IMR-90 (cell line): ENCODE results near the gene PCDH12. TPM values are rescaled to one million over a fixed set of nuclear protein-coding genes. Genes with fewer than 3 reads are reported as not detected.
A peak's percentile ranks its signal among the peaks of the same experiment; 100 is the strongest.

Experiments used
- ATAC-seq: fragments of 200-7000 bp; cut with Tn5 transposase; 2 replicates; pipeline ENCODE4 v1.9.1; 2020; ENCODE audit warnings: low read depth, mild to moderate bottlenecking, moderate library complexity
- BruUV-seq: library from RNA; stranded (reverse); fragments of 400-500 nt; replicated peaks from 2 replicates; lab custom pipeline; 2021; lab: Mats Ljungman, UMichigan
- CTCF ChIA-PET: fragments of 300-600 bp; formaldehyde crosslinking; extraction: SDS; loops from one replicate; lab custom pipeline; 2021; ENCODE audit warnings: antibody characterized with exemption; lab: Yijun Ruan, JAX
- POLR2A ChIA-PET: fragments of 300-600 bp; sonication (Branson Sonifier 250); formaldehyde crosslinking; loops from one replicate; lab custom pipeline; 2022; ENCODE audit warnings: antibody characterized with exemption; ENCODE audit not compliant: unreplicated experiment; lab: Charles Lee
- DNase-seq: peaks from one replicate; pipeline ENCODE4 v3.0.0; 2013
- H2AFZ ChIP-seq: replicated peaks from 2 replicates; pipeline ENCODE3; 2013; ENCODE audit warnings: low read length, mild to moderate bottlenecking; ENCODE audit not compliant: poor library complexity
- H2AK5ac ChIP-seq: 2 replicates; pipeline ENCODE4 v1.6.1; 2013; ENCODE audit warnings: low read depth, low read length, inconsistent platforms
- H2AK9ac ChIP-seq: replicated peaks from 2 replicates; pipeline ENCODE3; 2013; ENCODE audit warnings: mild to moderate bottlenecking, low read depth, low read length, moderate library complexity; ENCODE audit not compliant: poor library complexity
- H2BK120ac ChIP-seq: 2 replicates; pipeline ENCODE4 v1.6.1; 2013; ENCODE audit warnings: low read depth, low read length, inconsistent platforms
- H2BK15ac ChIP-seq: 3 replicates; pipeline ENCODE4 v1.6.1; 2013; ENCODE audit warnings: low read depth, low read length, inconsistent platforms
- H2BK20ac ChIP-seq: 2 replicates; pipeline ENCODE4 v1.6.1; 2013; ENCODE audit warnings: low read depth, mild to moderate bottlenecking, inconsistent platforms, low read length, moderate library complexity
- H2BK5ac ChIP-seq: 2 replicates; pipeline ENCODE4 v1.6.1; 2013; ENCODE audit warnings: mild to moderate bottlenecking, low read depth, low read length, inconsistent platforms; ENCODE audit not compliant: poor library complexity, severe bottlenecking
- H3K14ac ChIP-seq: replicated peaks from 2 replicates; pipeline ENCODE4 v1.6.1; 2013; ENCODE audit warnings: low read depth, low read length, inconsistent platforms
- H3K18ac ChIP-seq: 2 replicates; pipeline ENCODE4 v1.6.1; 2013; ENCODE audit warnings: low read depth, low read length, control low read depth
- H3K23ac ChIP-seq: 2 replicates; pipeline ENCODE4 v1.6.1; 2013; ENCODE audit warnings: low read depth, low read length, inconsistent platforms
- H3K27ac ChIP-seq: 2 replicates; pipeline ENCODE4 v1.5.1; 2013; ENCODE audit warnings: mild to moderate bottlenecking, control low read depth, low read length; ENCODE audit not compliant: insufficient read depth
- H3K27me3 ChIP-seq: 2 replicates; pipeline ENCODE4 v1.6.1; 2013; ENCODE audit warnings: low read length; ENCODE audit not compliant: control insufficient read depth, insufficient read depth
- H3K36me3 ChIP-seq: 2 replicates; pipeline ENCODE4 v1.6.1; 2013; ENCODE audit warnings: low read length, mixed read lengths; ENCODE audit not compliant: control insufficient read depth, insufficient read depth
- H3K4ac ChIP-seq: 2 replicates; pipeline ENCODE4 v1.6.1; 2013; ENCODE audit warnings: low read depth, low read length, inconsistent platforms
- H3K4me1 ChIP-seq: 2 replicates; pipeline ENCODE4 v1.6.1; 2013; ENCODE audit warnings: low read length, mixed read lengths; ENCODE audit not compliant: control insufficient read depth, insufficient read depth
- H3K4me2 ChIP-seq: 2 replicates; pipeline ENCODE4 v1.6.1; 2013; ENCODE audit warnings: low read depth, mild to moderate bottlenecking, control low read depth, low read length, moderate library complexity
- H3K4me3 ChIP-seq: 2 replicates; pipeline ENCODE4 v1.5.1; 2013; ENCODE audit warnings: low read depth, mild to moderate bottlenecking, control low read depth, low read length, moderate library complexity; ENCODE audit not compliant: insufficient read depth
- H3K56ac ChIP-seq: 2 replicates; pipeline ENCODE4 v1.6.1; 2013; ENCODE audit warnings: low read length, inconsistent platforms; ENCODE audit not compliant: insufficient read depth; ENCODE audit errors: extremely low read depth
- H3K79me1 ChIP-seq, 2 experiments: 2 replicates each; pipeline ENCODE4 v1.6.1; 2013; ENCODE audit warnings: low read length in 2 of 2, inconsistent platforms in 1 of 2, low read depth in 1 of 2
- H3K9ac ChIP-seq: 2 replicates; pipeline ENCODE4 v1.6.1; 2013; ENCODE audit warnings: low read depth, low read length, control low read depth
- H3K9me1 ChIP-seq: 2 replicates; pipeline ENCODE4 v1.6.1; 2013; ENCODE audit warnings: low read length, inconsistent platforms; ENCODE audit not compliant: insufficient read depth
- H3K9me3 ChIP-seq: 2 replicates; pipeline ENCODE4 v1.6.1; 2013; ENCODE audit warnings: low read length; ENCODE audit not compliant: control insufficient read depth, insufficient read depth
- H4K20me1 ChIP-seq: 2 replicates; pipeline ENCODE4 v1.6.1; 2013; ENCODE audit warnings: low read length, inconsistent platforms; ENCODE audit not compliant: insufficient read depth
- H4K5ac ChIP-seq: 2 replicates; pipeline ENCODE4 v1.6.1; 2013; ENCODE audit warnings: mild to moderate bottlenecking, low read depth, low read length, control low read depth
- H4K8ac ChIP-seq, 2 experiments: 2 replicates each; pipeline ENCODE4 v1.6.1; 2013; ENCODE audit warnings: low read depth in 2 of 2, low read length in 2 of 2, control low read depth in 1 of 2, inconsistent platforms in 1 of 2
- H4K91ac ChIP-seq: 2 replicates; pipeline ENCODE4 v1.6.1; 2013; ENCODE audit warnings: low read depth, low read length, inconsistent platforms; ENCODE audit not compliant: insufficient read depth
- BHLHE40 ChIP-seq: fragments of 150-350 bp; IDR thresholded peaks from 2 replicates; pipeline ENCODE4 v1.6.1; 2016; ENCODE audit warnings: mild to moderate bottlenecking, low read depth, low read length
- CEBPB ChIP-seq: IDR thresholded peaks from 2 replicates; pipeline ENCODE4 v1.6.1; 2012; ENCODE audit warnings: low read depth, low read length, improper control_type of control experiment
- CHD1 ChIP-seq: IDR thresholded peaks from 2 replicates; pipeline ENCODE4 v1.6.1; 2012; ENCODE audit warnings: low read depth, low read length, improper control_type of control experiment
- FOS ChIP-seq: fragments of 150-350 bp; IDR thresholded peaks from 2 replicates; pipeline ENCODE4 v1.6.1; 2016; ENCODE audit warnings: low read depth, low read length
- MAFK ChIP-seq: IDR thresholded peaks from 2 replicates; pipeline ENCODE4 v1.6.1; 2012; ENCODE audit warnings: low read depth, low read length, improper control_type of control experiment
- MAZ ChIP-seq: IDR thresholded peaks from 2 replicates; pipeline ENCODE4 v1.6.1; 2012; ENCODE audit warnings: low read depth, mild to moderate bottlenecking, low read length, improper control_type of control experiment, moderate library complexity, borderline replicate concordance
- POLR2A ChIP-seq: IDR thresholded peaks from 2 replicates; pipeline ENCODE4 v1.6.1; 2012; ENCODE audit warnings: mild to moderate bottlenecking, low read depth, low read length
- RAD21 ChIP-seq: IDR thresholded peaks from 2 replicates; pipeline ENCODE4 v1.6.1; 2012; ENCODE audit warnings: low read length, improper control_type of control experiment
- RCOR1 ChIP-seq: IDR thresholded peaks from 2 replicates; pipeline ENCODE4 v1.6.1; 2012; ENCODE audit warnings: mild to moderate bottlenecking, low read length, improper control_type of control experiment; ENCODE audit not compliant: insufficient replicate concordance
- RFX5 ChIP-seq: IDR thresholded peaks from 2 replicates; pipeline ENCODE4 v1.8.0; 2012; ENCODE audit warnings: low read depth, mild to moderate bottlenecking, low read length, moderate library complexity
- WGBS, 2 experiments: methylation state at CpG; one replicate each; pipeline versions ENCODE4 v1.1.5 to v1.1.7; 2013; ENCODE audit warnings: missing lambda C conversion rate in 2 of 2; ENCODE audit not compliant: insufficient read length in 1 of 2; ENCODE audit errors: extremely low coverage in 2 of 2; 5-methylcytosine and 5-hydroxymethylcytosine counted together
- dilution Hi-C: fragments of 300-500 bp; cut with HindIII; formaldehyde crosslinking; loops from one replicate; pipeline ENCODE4 v1.14.3; 2018; ENCODE audit warnings: low sequenced_read_pairs; ENCODE audit not compliant: unreplicated experiment
- in situ Hi-C: fragments of 300-500 bp; cut with MboI; formaldehyde crosslinking; loops from 3 replicates; pipeline ENCODE4 v1.14.3; 2019; ENCODE audit warnings: low sequenced_read_pairs, inconsistent platforms, mixed read lengths
- intact Hi-C: fragments of 100-400 bp; cut with micrococcal nuclease; formaldehyde crosslinking; loops from 2 replicates; pipeline ENCODE4 v1.10.0; 2022
- polyA plus RNA-seq, 3 experiments: library from polyadenylated mRNA; depleted of rRNA; stranded (reverse); fragments of >200 nt; gene quantifications; 2 replicates each; pipeline ENCODE4 v1.2.3, GENCODE V29; 2012; ENCODE audit warnings: low replicate concordance in 1 of 3
- total RNA-seq: library from RNA; depleted of rRNA; stranded (reverse); fragments of >200 nt; gene quantifications from 2 replicates; pipeline ENCODE4 v1.2.3, GENCODE V29; 2012
- TF ChIP-seq, protein P1 (sequence below): fragments of 150-350 bp; IDR thresholded peaks from 2 replicates; pipeline ENCODE4 v1.6.1; 2017; ENCODE audit warnings: mild to moderate bottlenecking, antibody characterized with exemption, low read length, low read depth
- TF ChIP-seq, protein P2 (sequence below): fragments of 150-350 bp; IDR thresholded peaks from 2 replicates; pipeline ENCODE4 v1.6.1; 2016; ENCODE audit warnings: low read depth, mild to moderate bottlenecking, low read length, moderate library complexity, borderline replicate concordance
- TF ChIP-seq, protein P3 (sequence below): conservative IDR thresholded peaks from 2 replicates; pipeline ENCODE4 v1.5.1; 2012; ENCODE audit warnings: mild to moderate bottlenecking, low read depth, low read length, improper control_type of control experiment

Gene PCDH12
- total and polyA plus RNA-seq, 2 of the 4 experiments (the other 2 are of a cell fraction): 0.02 to 0.18 TPM

DNA sequence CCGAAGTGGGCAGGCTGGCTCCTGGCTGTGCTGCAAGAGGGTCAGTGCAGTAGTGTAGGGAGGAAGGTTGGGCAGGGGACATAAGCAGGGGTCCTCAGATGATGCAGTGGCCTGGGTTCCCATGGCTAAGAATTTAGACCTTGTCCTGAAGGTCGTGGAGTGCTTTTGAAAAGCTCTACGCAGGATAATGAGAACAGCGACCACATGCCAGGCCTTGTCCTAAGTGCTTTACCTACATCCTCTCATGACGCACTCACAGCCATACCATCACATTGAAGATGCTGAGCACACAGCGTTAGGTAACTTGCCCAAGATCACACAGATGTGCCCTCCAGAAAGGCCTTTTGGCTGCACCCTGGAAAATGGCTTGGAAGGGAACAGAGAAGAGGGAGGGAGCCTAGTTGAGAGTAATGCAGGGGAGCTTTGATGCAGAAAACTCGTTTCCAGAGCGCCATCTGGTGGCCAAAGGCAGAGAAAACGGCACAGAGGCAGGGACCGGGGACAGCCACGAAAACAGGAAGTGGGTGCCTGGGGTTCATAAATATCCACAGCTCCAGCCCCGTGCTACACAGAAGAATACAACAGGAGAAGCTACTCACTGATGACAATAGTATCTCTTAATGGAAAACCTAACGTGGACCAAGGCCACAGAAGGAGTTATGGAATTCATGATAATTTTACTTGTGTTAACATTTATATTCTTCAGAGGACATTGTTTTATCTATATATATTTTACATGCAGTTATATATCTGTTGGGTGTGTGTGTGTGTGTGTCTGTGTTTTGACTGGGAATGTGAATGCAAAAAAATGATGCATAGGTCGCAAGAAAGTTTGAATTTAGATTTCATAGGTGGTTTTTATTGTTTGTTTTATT lies 2.7 kb upstream of the PCDH12 start:
- H3K36me3 ChIP-seq: no peaks in the 10 kb centered on the region
- CTCF ChIA-PET: interaction anchor here (0.5 to 3.3 kb wide), 23 partner anchors 9 to 659 kb away, joined by 3 to 32 read pairs (median 4); partner anchors contain the start of genes DELE1 and RNF14
- H4K8ac ChIP-seq: peak overlapping the region; percentile 45 to 96; a peak in 3 of 4 replicates
- DNase-seq: peak; percentile 75
- intact Hi-C loops (loop anchor here (1.0 kb wide), 3 partner anchors 71 to 295 kb away; no protein-coding TSS in a partner anchor), in situ Hi-C loops (no loop called here), dilution Hi-C loops (no loop called here)
- WGBS, 2 experiments: 3% methylated on average over 6 of the region's 14 CpGs; no CpG with 5 or more reads in 1 of the 2 experiments
- no peak overlapping the region for H2BK15ac ChIP-seq
- no peaks in the 10 kb centered on the region; the same call in 1 of the 2 replicates for H4K20me1 ChIP-seq
- no peak overlapping the region for H3K4me3 ChIP-seq
- H2BK120ac ChIP-seq: no peak overlapping the region; the same call in 1 of the 2 replicates
- H3K14ac ChIP-seq: 0 out of 2 replicates have a peak overlapping the region, but pooled peaks have one; percentile 49
- no TSS peak for BruUV-seq
- H3K9me3 ChIP-seq: no peaks in the 10 kb centered on the region
- H2AFZ ChIP-seq: peak overlapping the region; percentile 76
- no peak overlapping the region for H2BK5ac ChIP-seq
- H3K23ac ChIP-seq: peak overlapping the region; percentile 55; the same call in 1 of the 2 replicates
- peaks cover 2% of the 10 kb centered on the region; the same call in 1 of the 2 replicates for H3K27me3 ChIP-seq
- H3K4me2 ChIP-seq: peak overlapping the region; percentile 43; the same call in 1 of the 2 replicates
- peak overlapping the region; percentile 22; the same call in 1 of the 2 replicates for H3K9ac ChIP-seq
- H2AK5ac ChIP-seq: no peak overlapping the region
- no peak overlapping the region for H2AK9ac ChIP-seq
- POLR2A ChIA-PET: interaction anchor here (0.6 kb wide), 1 partner anchor 269 kb away, joined by 3 read pairs; no protein-coding TSS in a partner anchor
- H3K56ac ChIP-seq: no peak overlapping the region
- peak overlapping the region; percentile 43 for H4K5ac ChIP-seq
- no peak overlapping the region for H3K18ac ChIP-seq
- no peak overlapping the region for H4K91ac ChIP-seq
- H3K9me1 ChIP-seq: no peaks in the 10 kb centered on the region
- no peaks in the 10 kb centered on the region for H3K4me1 ChIP-seq
- no peak overlapping the region for H2BK20ac ChIP-seq
- no peak overlapping the region for H3K27ac ChIP-seq
- H3K4ac ChIP-seq: no peak overlapping the region; the same call in 1 of the 2 replicates
- peak; percentile 98 for ATAC-seq
- no peaks in the 10 kb centered on the region for H3K79me1 ChIP-seq
- TF ChIP-seq BHLHE40 (no peak), RAD21 (peak; percentile 80), RCOR1 (no peak), POLR2A (no peak), FOS (no peak), RFX5 (no peak), MAZ (peak; percentile 60), CHD1 (no peak), MAFK (no peak), CEBPB (no peak)
- TF ChIP-seq, protein P1, sequence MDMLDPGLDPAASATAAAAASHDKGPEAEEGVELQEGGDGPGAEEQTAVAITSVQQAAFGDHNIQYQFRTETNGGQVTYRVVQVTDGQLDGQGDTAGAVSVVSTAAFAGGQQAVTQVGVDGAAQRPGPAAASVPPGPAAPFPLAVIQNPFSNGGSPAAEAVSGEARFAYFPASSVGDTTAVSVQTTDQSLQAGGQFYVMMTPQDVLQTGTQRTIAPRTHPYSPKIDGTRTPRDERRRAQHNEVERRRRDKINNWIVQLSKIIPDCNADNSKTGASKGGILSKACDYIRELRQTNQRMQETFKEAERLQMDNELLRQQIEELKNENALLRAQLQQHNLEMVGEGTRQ: no peak
- TF ChIP-seq, protein P2, sequence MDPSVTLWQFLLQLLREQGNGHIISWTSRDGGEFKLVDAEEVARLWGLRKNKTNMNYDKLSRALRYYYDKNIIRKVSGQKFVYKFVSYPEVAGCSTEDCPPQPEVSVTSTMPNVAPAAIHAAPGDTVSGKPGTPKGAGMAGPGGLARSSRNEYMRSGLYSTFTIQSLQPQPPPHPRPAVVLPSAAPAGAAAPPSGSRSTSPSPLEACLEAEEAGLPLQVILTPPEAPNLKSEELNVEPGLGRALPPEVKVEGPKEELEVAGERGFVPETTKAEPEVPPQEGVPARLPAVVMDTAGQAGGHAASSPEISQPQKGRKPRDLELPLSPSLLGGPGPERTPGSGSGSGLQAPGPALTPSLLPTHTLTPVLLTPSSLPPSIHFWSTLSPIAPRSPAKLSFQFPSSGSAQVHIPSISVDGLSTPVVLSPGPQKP: no peak
- TF ChIP-seq, protein P3, sequence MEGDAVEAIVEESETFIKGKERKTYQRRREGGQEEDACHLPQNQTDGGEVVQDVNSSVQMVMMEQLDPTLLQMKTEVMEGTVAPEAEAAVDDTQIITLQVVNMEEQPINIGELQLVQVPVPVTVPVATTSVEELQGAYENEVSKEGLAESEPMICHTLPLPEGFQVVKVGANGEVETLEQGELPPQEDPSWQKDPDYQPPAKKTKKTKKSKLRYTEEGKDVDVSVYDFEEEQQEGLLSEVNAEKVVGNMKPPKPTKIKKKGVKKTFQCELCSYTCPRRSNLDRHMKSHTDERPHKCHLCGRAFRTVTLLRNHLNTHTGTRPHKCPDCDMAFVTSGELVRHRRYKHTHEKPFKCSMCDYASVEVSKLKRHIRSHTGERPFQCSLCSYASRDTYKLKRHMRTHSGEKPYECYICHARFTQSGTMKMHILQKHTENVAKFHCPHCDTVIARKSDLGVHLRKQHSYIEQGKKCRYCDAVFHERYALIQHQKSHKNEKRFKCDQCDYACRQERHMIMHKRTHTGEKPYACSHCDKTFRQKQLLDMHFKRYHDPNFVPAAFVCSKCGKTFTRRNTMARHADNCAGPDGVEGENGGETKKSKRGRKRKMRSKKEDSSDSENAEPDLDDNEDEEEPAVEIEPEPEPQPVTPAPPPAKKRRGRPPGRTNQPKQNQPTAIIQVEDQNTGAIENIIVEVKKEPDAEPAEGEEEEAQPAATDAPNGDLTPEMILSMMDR: peak; percentile 90
